Cardiac muscle cell (in vitro differentiated cells and primary cell): ENCODE data around the gene CACNA1C. TPM values are rescaled to one million over a fixed set of nuclear protein-coding genes. Genes with fewer than 3 reads are reported as not detected.

ENCODE experiments used
- DNase-seq, 2 donors: peaks; one replicate each; pipeline versions ENCODE4 v3.0.0 to v3.0.0-alpha.2; 2010 to 2017; ENCODE audit warnings: low read depth in 1 of 2, low spot score in 1 of 2
- H3K27ac ChIP-seq: fragments of 200-600 bp; sonication (generic); 2 replicates; pipeline ENCODE4 v1.5.1; 2016
- H3K27me3 ChIP-seq: fragments of 200-600 bp; sonication (generic); 2 replicates; pipeline ENCODE4 v1.6.0; 2016; ENCODE audit warnings: control low read depth
- H3K36me3 ChIP-seq: fragments of 200-600 bp; sonication (generic); 2 replicates; pipeline ENCODE4 v1.5.1; 2016; ENCODE audit warnings: control low read depth
- H3K4me1 ChIP-seq: fragments of 200-600 bp; sonication (generic); 2 replicates; pipeline ENCODE4 v1.8.1; 2017; ENCODE audit warnings: low read depth, mild to moderate bottlenecking, mixed run types
- H3K4me3 ChIP-seq: fragments of 200-600 bp; sonication (generic); 2 replicates; pipeline ENCODE4 v1.5.1; 2016; ENCODE audit warnings: mild to moderate bottlenecking
- H3K9me3 ChIP-seq: fragments of 200-600 bp; sonication (generic); 2 replicates; pipeline ENCODE4 v1.5.1; 2017; ENCODE audit warnings: low read depth, mild to moderate bottlenecking, control low read depth
- polyA plus RNA-seq: library from polyadenylated mRNA; unstranded; fragments of >200 nt; fragmentation: Nextera tagmentation; extraction: Ambion mirVana; gene quantifications from 2 replicates; pipeline ENCODE4 v1.2.1, GENCODE V29; 2016
- total RNA-seq: library from RNA; depleted of rRNA; stranded (reverse); fragments of >200 nt; gene quantifications from 2 replicates; pipeline ENCODE4 v1.2.3, GENCODE V29; 2016
- TF ChIP-seq, protein P1 (sequence below): IDR thresholded peaks from 2 replicates; pipeline ENCODE4 v1.5.1; 2012; ENCODE audit warnings: low read depth, mild to moderate bottlenecking, low read length

The CACNA1C gene
- total and polyA plus RNA-seq, 2 experiments from 2014 or later, result 40.8 to 77.8 TPM

DNA sequence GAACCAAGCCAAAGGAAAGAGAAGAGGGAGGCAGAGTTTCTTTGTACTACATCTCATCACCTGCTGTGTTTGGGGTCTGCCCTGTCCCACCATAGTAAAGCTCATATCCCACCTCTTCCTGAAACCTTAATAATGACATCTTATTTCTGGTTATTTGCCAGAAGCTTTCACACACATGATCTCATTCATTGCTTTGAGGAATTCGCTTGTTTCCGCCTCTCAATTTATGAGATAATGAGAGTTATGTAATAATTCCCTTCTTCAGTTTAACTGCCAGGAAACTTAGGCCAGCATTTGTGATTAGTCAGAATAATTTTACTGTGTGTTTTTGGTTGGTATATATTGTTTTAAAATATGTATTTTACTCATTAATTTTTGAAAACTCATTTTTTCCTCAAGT is 205.2 kb downstream of the CACNA1C start:
- peak in 1 of 2 donors; percentile 79 for DNase-seq
- H3K9me3 ChIP-seq, result no peaks in the 10 kb centered on the region
- H3K4me1 ChIP-seq, result peaks cover 27% of the 10 kb centered on the region

DNA sequence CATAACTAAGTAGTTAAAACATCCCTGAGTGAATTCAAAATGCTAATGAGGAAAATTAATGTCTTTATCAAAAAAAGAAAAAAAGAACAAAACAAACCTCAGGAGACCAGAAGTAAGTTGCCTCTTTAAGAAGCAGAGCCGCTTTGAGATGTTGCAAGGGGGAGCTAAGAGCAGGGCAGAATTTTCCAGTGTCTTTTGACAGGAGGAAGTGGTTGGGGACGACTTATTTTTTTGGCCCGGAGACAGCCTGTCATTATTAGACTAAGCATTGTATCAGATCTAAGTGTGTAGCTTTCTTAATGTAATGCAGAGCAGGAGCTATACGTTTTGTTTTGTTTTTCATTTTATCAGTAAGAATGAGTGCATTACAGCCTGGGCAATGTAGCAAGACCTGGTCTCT is 206.6 kb downstream of the CACNA1C start:
- Histone ChIP-seq H3K27me3 (no peaks in the 10 kb centered on the region), H3K4me1 (peaks cover 21% of the 10 kb centered on the region), H3K4me3 (no peak overlapping the region), H3K9me3 (no peaks in the 10 kb centered on the region), H3K27ac (no peak overlapping the region), H3K36me3 (no peaks in the 10 kb centered on the region)
- DNase-seq, result peak in 1 of 2 donors; percentile 61
- TF ChIP-seq, protein P1, sequence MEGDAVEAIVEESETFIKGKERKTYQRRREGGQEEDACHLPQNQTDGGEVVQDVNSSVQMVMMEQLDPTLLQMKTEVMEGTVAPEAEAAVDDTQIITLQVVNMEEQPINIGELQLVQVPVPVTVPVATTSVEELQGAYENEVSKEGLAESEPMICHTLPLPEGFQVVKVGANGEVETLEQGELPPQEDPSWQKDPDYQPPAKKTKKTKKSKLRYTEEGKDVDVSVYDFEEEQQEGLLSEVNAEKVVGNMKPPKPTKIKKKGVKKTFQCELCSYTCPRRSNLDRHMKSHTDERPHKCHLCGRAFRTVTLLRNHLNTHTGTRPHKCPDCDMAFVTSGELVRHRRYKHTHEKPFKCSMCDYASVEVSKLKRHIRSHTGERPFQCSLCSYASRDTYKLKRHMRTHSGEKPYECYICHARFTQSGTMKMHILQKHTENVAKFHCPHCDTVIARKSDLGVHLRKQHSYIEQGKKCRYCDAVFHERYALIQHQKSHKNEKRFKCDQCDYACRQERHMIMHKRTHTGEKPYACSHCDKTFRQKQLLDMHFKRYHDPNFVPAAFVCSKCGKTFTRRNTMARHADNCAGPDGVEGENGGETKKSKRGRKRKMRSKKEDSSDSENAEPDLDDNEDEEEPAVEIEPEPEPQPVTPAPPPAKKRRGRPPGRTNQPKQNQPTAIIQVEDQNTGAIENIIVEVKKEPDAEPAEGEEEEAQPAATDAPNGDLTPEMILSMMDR, result no peak

More for the DNA sequence above, 205.2 kb downstream of the CACNA1C start:
- no peaks in the 10 kb centered on the region for H3K36me3 ChIP-seq
- no peak overlapping the region for H3K4me3 ChIP-seq
- H3K27ac ChIP-seq, result no peak overlapping the region
- TF ChIP-seq, protein P1, result no peak
- H3K27me3 ChIP-seq, result no peaks in the 10 kb centered on the region

DNA sequence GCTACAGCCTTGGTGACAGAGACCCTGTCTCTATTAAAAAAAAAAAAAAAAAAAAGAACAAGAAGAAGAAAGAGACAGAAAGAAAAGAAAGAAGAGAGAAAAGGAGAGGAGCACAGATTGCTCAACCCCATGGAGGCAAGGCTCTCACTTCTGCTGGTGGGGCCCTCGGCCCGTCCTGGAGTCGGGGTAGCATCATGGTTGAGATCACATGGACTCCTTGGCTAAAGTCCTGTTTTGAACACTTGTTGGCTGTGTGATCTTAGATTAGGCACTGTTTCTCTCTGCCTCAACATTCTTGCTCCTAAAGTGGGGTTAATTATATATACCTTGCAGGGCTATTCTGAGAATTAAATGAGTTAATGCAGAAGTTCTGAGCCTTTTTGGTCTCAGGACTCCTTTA is 207.7 kb downstream of the CACNA1C start:
- TF ChIP-seq, protein P1, result no peak
- Histone ChIP-seq H3K4me1 (peaks cover 22% of the 10 kb centered on the region), H3K27me3 (no peaks in the 10 kb centered on the region), H3K9me3 (no peaks in the 10 kb centered on the region), H3K27ac (no peak overlapping the region), H3K36me3 (no peaks in the 10 kb centered on the region), H3K4me3 (no peak overlapping the region)
- DNase-seq, result no peak

DNA sequence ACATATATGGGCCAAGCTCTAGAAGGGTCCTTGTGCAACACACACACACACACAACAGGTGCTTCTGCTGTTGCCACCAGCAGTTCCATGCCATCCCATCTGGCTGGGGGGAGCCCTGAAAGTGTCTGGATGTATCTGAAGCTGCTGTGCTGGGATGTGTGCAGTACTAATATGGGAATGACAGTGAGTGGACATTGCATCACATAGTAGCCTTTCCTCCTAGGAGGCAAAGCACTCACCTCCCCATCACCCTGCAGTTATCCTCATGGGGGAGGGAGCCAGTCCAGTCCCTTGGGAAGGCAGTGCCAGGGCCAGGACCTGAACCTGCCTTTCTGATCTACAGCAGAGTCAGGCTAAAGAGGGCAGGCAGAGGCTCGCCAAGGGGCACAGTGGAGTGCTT is 208.9 kb downstream of the CACNA1C start:
- no peak overlapping the region for H3K27ac ChIP-seq
- no peak for DNase-seq
- H3K27me3 ChIP-seq, result no peaks in the 10 kb centered on the region
- peaks cover 22% of the 10 kb centered on the region for H3K4me1 ChIP-seq
- H3K36me3 ChIP-seq, result no peaks in the 10 kb centered on the region
- H3K9me3 ChIP-seq, result no peaks in the 10 kb centered on the region
- H3K4me3 ChIP-seq, result no peak overlapping the region
- TF ChIP-seq, protein P1, result no peak

DNA sequence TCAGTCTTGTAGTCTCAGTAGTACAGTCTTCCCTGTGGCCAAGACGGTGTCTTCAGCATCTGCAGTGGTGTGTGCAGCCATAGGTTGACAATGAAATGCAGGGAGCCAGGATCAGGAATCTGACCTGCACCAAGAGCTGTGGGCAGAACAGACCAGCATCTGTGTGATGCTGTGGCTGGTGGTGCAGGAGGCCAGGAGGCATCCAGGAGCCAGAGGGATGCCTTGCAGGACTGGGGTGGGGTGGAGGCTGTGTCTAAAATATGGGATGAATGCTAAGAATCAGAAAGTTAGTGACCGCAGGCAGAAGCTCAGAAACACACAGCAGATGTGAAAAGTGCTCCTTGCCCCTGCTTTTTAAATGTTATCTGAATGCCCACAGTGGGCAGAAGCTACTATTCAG is 209.7 kb downstream of the CACNA1C start:
- Histone ChIP-seq H3K27me3 (no peaks in the 10 kb centered on the region), H3K4me1 (peaks cover 22% of the 10 kb centered on the region)

More for the DNA sequence above, 209.7 kb downstream of the CACNA1C start:
- H3K4me3 ChIP-seq, result no peak overlapping the region
- no peak overlapping the region for H3K27ac ChIP-seq
- no peak for DNase-seq
- no peaks in the 10 kb centered on the region for H3K36me3 ChIP-seq
- no peaks in the 10 kb centered on the region for H3K9me3 ChIP-seq
- TF ChIP-seq, protein P1, result no peak
